Epidermal melanocyte (primary cell): ENCODE measurements around the gene ONECUT2.
A peak's percentile ranks its signal among the peaks of the same experiment; 100 is the strongest.
"Not testable (repeated sequence)": the region's sequence is repeated elsewhere in the genome, so short reads cannot be mapped to it uniquely, and the experiment has no call there.

ENCODE experiments used
- DNase-seq: peaks from one replicate; pipeline ENCODE4 v3.0.0; 2011; ENCODE audit warnings: low spot score; ENCODE audit not compliant: insufficient read length

The ONECUT2 gene

GRCh38 chr18:57434536-57435494, at the start of gene ONECUT2:
TSS of gene ONECUT2 (plus strand) at chr18:57435374. CDS start at chr18:57435717, 343 bp downstream.
- DNase-seq, result peak; percentile 95

GRCh38 chr18:57389271-57389670, 45.9 kb upstream of the ONECUT2 start:
- no peak for DNase-seq

- no peak for DNase-seq
Measured at GRCh38 chr18:57390044-57390443, 45.1 kb upstream of the ONECUT2 start.

- not testable (repeated sequence) for DNase-seq
Measured at GRCh38 chr18:57394749-57395148, 40.4 kb upstream of the ONECUT2 start.

DNA sequence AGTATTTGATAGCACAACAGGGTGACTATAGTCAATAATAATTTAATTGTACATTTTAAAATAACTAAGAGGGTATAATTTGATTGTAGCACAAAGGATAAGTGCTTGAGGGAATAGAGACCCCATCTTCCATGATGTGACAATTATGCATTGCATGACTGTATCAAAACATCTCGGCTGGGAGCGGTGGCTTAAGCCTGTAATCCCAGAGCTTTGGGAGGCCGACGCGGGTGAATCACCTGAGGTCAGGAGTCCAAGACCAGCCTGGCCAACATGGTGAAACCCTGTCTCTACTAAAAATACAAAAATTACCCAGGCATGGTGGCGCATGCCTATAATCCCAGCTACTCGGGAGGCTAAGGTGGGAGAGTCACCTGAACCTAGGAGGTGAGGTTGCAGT, 38.3 kb upstream of the ONECUT2 start:
- not testable (repeated sequence) for DNase-seq

DNA sequence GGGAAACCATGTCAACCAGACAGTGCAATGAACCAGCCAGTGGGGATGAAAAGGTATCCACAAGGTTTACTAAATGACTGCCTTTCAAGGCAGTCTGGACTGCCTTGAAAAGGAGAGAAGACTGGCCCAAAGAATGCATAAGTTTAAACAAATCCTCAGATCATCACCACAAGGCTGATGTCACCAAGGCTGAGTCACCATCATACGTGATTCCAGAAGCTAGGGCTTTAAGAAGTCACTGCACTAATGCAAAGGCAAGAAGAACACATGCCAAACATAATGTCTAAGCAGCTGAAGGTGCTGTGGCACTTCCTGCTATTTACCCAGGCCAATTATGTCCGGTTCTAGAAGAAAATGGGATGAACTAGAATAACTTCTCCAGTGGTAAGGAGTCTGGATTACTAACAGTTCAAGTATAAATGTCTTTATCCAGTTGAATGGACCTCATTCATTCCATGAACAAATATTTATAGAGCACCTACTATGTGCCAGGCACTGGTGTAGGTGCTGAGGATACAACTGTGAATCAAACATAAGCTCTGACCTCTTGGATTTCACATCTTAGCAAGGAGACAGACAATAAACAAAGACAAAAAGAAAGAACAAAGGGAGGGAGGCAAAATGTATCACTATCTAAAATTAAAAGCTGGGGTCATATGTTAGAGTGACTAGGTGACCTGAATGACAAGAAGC, 37.6 kb upstream of the ONECUT2 start:
- DNase-seq, result no peak

DNA sequence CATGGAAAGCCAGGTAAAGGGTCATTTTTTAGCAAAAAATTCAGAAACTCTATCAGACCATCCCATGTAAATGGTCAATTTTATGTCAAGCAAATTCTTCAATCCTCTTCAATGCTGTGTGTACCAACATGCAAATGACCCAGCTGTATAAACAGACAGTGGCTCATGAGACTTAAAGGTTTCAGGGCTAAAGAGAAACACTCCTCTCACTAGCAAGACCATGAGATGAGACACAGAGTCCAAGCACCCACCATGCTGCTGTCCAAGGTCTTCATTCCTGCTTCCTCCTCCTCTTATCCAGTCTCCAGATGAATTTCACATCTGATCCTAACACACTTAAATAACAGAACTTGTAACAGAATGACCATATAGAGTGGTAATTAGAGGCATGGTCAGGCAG, 30.8 kb upstream of the ONECUT2 start:
- no peak for DNase-seq

DNA sequence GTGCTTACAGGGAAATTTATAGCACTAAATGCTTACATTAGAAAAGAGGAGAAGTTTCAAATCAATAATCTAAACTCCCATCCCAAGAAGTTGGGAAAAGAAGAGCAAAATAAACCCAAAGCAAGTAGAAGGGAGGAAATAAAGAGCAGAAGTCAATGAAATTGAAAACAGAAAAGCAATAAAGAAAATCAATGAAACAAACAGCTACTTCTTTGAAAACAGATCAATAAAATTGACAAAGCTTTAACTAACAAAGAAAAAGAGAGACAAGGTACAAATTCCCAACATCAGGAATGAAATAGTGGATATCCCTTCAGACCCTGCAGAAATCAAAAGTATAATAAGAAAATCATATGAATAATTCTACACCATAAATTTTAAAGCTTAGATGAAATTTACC, 25.5 kb upstream of the ONECUT2 start:
- DNase-seq, result no peak

- DNase-seq, result no peak
Measured at GRCh38 chr18:57410749-57411148, 24.4 kb upstream of the ONECUT2 start.

GRCh38 chr18:57416542-57416941, 18.6 kb upstream of the ONECUT2 start:
- no peak for DNase-seq

DNA sequence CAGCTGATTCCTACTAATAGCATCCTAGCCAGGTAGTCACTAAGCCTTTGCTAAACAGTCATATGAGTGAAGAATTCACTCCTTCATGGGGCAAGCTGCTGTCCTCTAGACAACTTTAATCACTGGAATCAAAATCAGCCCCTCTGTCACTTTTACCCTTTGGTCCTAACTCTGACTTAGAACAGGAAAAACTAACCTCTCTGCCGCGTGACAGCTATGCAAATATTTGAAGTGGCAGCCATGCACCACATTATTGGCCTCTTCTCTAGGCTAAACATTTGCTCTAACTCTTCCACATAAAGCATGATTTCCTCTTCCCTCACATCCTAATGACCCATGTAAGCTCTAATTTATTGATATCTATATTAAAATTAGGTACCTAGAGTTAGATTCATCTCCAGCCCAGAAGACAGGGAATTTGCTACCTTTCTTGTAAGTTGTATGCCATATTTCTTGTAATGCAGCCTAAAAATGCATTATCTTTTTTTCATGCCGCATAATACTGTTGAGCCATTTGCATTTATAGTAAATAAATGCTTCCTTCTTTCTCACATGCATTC, 12.8 kb upstream of the ONECUT2 start:
- DNase-seq, result no peak

GRCh38 chr18:57423821-57424220, 11.4 kb upstream of the ONECUT2 start:
- no peak for DNase-seq

DNA sequence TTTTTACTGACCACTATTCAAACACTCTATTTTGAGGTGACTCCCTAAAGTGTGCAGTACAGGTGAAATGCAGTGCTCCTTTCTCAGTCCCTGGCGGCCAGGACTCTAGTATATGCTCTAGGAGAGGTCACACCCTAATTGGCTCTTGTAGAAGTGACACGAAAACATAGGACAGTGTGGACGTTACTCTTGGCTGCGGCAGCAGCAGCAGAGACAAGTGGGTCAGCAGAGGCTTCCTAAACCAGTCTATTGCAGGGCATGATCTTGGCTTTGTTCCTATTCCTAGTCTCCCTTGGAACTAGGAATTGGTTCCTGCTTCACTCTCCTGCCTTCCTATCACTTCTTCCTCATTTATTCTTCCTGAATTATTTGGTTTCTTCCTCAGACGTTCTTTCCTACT, 10.1 kb upstream of the ONECUT2 start:
- no peak for DNase-seq

DNA sequence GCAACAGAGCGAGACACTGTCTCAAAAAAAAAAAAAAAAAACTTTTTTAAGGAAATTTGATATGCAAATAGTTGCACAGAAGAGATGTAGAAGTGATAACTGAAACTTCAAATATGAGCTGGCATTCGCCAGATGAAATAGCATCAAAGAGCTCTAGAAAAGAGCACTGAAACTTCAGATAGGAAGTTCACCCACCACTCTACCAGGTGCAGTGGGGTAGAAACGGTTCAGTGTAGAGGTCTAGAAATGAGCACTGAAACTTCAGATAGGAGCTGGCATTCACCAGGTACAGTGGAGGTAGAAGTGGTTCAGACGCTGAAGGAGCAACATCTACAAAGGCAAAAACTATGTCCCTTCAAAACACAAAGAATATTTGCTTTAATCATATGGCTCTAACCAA, 9.0 kb upstream of the ONECUT2 start:
- DNase-seq, result no peak

GRCh38 chr18:57427429-57428201, 7.6 kb upstream of the ONECUT2 start:
- DNase-seq, result no peak

DNA sequence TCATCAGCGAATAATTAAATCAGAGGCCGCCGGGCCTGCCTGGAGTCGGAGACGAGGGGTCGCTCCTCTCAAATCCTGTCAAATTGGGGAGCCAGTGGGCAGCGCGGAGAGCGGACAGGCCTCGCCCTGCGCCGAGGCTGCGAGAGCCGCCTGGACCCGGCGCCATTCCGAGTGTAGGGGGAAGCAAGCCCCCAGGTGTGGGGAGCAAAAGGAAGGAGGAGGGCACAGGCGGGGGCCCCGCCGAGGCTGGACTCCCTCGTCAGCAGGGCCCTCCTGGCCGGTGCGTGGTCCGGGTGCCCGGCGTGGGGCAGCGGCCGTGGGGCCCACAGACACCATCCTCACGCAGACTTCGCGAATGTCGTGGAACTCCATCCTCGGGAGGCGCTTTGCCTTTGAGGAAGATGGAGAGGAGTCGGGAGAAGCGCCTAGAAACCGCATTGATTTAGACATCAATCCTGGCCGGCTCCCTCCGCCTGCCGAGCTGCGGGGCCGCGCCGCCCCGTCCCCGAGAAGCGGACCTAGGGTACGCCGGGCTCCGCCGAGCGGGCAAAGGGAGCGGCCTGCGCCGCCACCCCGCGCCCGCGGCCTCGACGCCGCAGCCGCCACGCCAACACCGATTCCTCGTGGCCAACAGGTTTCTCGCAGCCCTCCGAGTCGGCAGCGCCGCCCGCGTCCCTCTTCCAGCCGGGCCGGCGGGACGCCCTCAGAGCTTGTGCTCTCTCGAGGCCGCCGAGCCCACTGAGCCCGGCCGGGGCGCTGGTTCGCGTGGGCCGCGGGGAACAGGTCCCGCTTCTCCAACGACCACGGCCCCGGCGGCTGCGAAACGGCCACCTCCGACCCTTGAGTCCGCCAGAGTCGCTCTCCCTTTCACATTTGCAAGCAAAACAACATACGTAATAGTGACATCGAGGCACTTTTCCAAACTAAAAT, 6.7 kb upstream of the ONECUT2 start:
- no peak for DNase-seq

- DNase-seq, result no peak
Measured at GRCh38 chr18:57429167-57430078, 5.8 kb upstream of the ONECUT2 start.

GRCh38 chr18:57430079-57431001, 4.8 kb upstream of the ONECUT2 start:
- no peak for DNase-seq
